Erythroblast (primary cell): ENCODE results near the gene BAD.

Source experiments
- DNase-seq, 2 experiments: peaks; one replicate each; lab custom pipeline; 2025; lab: John Stamatoyannopoulos, UW
- GATA1 ChIP-seq: IDR thresholded peaks from 2 replicates; pipeline ENCODE4 v1.6.1; 2011; ENCODE audit warnings: low read depth, mild to moderate bottlenecking, control low read depth, low read length, moderate library complexity
- POLR2A ChIP-seq: IDR thresholded peaks from 2 replicates; pipeline ENCODE4 v1.6.1; 2011; ENCODE audit warnings: mild to moderate bottlenecking, low read length

Gene BAD

GRCh38 chr11:64258946-64259532, 25.4 kb downstream of the BAD start:
- no peak for TF ChIP-seq POLR2A
- TF ChIP-seq GATA1: no peak
- DNase-seq: no peak

GRCh38 chr11:64258356-64258755, 26.1 kb downstream of the BAD start:
- DNase-seq: no peak
- no peak for TF ChIP-seq GATA1
- TF ChIP-seq POLR2A: no peak

GRCh38 chr11:64256300-64256699, 28.2 kb downstream of the BAD start:
- no peak for DNase-seq
- TF ChIP-seq POLR2A: no peak
- TF ChIP-seq GATA1: no peak

DNA sequence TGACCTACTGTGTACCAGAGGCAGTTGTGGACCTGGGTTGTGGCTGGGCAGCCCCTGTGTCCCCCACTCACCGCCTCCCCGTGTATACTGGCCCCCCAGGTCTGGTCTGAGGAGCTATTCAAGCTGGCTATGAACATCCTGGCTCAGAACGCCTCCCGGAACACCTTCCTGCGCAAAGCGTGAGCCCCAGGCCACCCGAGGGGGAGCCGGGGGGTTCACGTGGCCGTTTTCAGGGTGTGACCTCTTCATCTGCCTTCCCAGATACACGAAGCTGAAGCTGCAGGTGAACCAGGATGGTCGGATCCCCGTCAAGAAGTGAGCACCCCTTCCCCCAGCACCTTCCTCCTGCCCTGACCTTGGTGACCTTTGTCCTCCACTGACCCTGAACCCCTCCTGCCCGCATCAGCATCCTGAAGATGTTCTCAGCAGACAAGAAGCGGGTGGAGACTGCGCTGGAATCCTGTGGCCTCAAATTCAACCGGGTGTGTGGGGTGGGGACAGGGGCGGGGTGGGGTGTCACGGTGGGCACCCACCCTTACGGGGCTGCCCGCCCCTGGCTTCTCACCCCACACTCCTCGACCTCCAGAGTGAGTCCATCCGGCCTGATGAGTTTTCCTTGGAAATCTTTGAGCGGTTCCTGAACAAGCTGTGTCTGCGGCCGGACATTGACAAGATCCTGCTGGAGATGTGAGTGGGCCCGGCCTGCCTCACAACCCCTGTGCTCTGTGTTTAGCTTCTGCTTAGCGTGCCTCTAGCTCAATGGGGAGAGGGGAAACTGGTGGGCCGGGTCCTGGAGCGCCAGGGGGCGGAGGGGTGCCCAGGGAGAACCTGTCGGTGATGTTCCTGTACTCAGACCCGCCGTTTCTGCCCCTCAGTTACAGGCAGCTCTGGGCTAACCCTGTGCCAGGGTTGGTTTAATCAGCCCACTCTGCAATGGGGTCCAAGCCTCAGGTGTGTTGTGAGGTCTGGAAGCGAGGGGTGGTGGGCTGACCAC, 29.0 kb downstream of the BAD start:
- DNase-seq: no peak
- TF ChIP-seq POLR2A (no peak), GATA1 (no peak)

- no peak for TF ChIP-seq POLR2A
- no peak for TF ChIP-seq GATA1
- no peak for DNase-seq
These were observed 30.1 kb downstream of the BAD start for GRCh38 chr11:64254326-64254725.

DNA sequence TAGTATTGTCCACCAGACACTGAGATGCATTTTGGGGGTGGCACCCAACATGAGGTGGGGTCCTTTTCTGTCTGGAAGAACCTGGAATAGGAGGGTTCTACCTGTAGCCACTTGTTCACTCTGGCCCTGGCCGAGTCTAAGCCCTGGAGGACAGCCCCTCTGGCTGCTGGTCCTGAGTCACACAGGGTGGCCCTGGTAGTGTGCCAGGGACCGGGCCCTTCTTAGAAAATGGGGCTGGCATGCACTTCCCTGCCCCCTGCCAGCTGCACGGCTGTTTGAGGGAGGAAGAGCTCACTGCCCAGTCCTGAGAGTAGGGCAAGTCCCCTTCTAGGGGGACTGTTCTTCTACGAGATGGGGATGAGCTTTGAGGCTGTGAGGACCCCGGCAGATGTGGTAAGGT, 31.0 kb downstream of the BAD start:
- TF ChIP-seq GATA1: no peak
- no peak for TF ChIP-seq POLR2A
- no peak for DNase-seq

DNA sequence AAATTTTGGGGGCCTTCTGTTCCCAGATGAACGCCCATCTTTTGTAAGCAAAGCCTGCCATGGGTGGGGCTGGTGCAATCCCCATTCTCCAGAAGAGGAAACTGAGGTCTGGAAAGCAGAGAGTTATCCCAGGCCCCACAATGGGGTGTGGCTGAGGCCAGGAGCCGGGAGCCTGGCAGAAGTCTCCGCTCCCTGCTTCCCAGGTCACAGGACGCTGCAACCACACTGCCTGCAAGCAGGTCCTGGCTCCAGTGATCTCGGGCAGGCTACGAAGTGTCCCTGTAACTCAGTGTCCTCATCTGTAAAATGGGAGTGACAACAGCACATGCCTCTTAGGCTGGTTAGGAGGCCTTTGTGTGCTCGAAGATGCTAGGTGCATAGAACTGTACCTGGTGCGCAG, 31.4 kb downstream of the BAD start:
- DNase-seq: no peak
- TF ChIP-seq POLR2A: no peak
- no peak for TF ChIP-seq GATA1

- no peak for TF ChIP-seq GATA1
- peak; percentile 46 to 70 for DNase-seq
These were observed 32.2 kb downstream of the BAD start for GRCh38 chr11:64252003-64252872.

DNA sequence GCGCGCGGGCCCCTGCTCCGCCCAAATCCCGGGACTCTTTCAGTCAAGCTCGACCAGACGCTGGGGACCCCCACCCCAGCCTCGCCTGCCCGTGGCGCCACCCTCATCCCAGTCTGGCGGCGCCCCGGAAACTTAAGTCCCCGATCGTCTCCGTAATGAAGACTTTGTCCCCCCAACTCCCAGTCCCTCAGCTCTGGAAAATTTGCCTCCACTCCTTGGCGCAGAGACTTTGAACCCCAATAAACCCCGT, 32.8 kb downstream of the BAD start:
- TF ChIP-seq POLR2A (peak; percentile 15), GATA1 (no peak)
- DNase-seq: no peak

DNA sequence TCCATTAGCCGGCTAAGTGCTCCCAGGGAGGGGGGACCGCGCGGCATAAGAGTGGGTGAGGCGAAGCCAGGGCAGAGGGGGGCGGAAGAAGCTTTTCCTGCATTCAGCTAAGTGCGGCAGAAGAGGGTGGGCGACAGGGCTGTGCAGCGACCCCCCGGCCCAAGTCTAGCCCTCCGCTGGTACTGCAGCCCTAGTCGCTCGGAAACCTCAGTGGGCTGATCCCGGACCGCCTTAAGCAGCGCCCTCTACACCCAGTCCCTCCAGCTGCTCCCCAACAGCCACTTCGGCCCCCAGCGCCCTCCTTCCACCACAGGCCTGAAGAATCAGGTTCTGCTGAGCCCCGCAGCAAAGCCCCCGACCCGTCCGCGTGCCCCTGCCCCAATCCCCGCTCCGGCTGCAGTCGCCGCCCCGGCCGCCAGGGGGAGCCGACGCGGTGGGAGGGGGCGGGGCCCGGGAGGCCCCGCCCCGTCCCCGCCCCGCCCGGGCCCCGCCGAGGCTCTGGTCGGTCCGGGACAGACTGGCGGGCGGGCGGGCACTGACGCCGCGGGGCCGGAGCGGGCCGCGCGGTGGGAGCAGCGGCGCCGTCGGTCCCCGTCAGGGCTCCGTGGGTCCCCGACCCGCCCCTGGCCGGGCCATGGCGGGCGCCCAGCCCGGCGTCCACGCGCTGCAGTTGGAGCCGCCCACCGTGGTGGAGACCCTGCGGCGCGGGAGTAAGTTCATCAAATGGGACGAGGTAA, 33.3 kb downstream of the BAD start, which contains the start of gene PLCB3:
Gene PLCB3 (plus strand): TSS at position 515 of the 737 bp plus-strand sequence. CDS start 120 bp downstream, at position 635.
- DNase-seq: peak; percentile 72 to 85
- no peak for TF ChIP-seq GATA1
- TF ChIP-seq POLR2A: peak; percentile 53

DNA sequence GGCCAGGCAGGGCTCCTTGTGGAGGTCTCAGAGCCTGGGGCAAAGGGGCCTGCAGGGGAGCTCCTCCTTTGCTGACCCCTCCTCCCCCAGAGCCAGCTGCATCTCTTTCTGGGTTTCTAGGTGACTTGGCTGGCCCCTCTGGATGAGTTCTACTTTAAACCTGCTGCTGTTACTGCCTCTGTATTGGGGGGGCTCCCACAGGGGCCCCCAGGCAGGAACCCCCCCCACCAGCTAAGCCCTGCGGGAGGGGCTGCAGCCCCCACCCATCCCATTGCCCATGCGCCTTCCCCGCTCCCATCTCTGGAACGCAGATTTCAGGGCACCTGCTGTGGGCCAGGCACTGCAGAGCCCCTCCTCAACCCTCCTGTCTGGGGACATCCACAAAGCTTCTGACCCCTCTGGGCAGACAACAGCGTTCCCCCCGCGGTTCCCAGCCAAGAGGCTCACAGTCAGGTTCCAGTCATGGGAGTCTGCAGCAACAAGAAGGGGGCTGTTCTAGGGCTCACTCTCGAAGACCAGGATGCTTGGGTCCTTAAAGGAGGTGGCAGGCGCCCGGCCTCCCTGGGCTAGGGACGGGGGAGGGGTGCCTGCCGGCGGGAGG, 34.0 kb downstream of the BAD start:
- peak in 1 of 2 experiments; percentile 73 for DNase-seq
- TF ChIP-seq POLR2A (no peak), GATA1 (no peak)

GRCh38 chr11:64249563-64250414, 34.7 kb downstream of the BAD start:
- DNase-seq: peak; percentile 47 to 54
- no peak for TF ChIP-seq GATA1
- no peak for TF ChIP-seq POLR2A
